ENCODE data around the gene LNX1. TPM values are rescaled to one million over a fixed set of nuclear protein-coding genes. Genes with fewer than 3 reads are reported as not detected.

The LNX1 gene
- total RNA-seq, 4 donors from 2014 or later = 7.2 to 72.4 (median 19.0) TPM

DNA sequence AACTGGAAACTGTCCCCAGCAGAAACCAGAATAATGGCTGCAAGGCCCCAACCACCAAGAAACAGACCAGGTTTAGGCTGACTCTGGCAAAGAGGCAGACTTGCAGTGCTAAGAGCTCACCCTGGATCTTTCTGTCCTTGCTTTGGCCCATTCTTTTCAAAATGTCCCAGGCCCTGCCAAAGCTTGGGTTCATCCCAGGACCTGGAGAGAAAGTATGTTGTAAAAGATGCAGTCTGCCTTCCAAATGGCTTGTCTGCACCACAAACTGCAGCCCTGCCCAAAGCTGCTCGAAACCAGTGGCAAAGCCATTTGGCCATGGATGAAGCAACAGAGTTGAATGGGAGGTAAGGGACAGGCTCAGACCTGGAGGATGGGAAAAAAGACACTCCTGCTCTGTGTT is 38.0 kb upstream of the LNX1 start:
- TF ChIP-seq, protein P1, sequence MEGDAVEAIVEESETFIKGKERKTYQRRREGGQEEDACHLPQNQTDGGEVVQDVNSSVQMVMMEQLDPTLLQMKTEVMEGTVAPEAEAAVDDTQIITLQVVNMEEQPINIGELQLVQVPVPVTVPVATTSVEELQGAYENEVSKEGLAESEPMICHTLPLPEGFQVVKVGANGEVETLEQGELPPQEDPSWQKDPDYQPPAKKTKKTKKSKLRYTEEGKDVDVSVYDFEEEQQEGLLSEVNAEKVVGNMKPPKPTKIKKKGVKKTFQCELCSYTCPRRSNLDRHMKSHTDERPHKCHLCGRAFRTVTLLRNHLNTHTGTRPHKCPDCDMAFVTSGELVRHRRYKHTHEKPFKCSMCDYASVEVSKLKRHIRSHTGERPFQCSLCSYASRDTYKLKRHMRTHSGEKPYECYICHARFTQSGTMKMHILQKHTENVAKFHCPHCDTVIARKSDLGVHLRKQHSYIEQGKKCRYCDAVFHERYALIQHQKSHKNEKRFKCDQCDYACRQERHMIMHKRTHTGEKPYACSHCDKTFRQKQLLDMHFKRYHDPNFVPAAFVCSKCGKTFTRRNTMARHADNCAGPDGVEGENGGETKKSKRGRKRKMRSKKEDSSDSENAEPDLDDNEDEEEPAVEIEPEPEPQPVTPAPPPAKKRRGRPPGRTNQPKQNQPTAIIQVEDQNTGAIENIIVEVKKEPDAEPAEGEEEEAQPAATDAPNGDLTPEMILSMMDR (IDR thresholded peaks at IDR 0.05) = no peak
- ATAC-seq (ENCODE audit: low FRiP score) = no peak
- no peak for DNase-seq (ENCODE audit: low spot score)

DNA sequence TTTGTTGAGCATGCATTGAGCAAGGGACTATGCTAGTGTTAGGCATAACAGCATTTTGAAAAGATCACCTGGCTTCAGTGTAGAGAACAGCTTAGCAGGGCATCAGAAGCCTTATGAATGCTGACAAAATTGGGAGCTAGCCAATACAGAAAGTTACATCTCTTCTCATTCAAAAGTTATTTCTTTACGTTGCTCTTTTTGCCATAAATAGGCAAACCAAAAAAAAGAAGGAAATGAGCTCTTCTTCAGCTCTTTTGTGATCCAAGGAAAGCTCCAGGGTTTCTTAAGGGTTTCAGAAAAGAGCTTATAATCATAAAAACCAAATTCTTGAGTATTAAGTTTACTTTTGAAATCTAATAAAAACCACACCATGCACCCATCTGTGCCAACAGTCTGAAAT is 35.2 kb upstream of the LNX1 start:
- ATAC-seq (ENCODE audit: low FRiP score) (no peak), DNase-seq (ENCODE audit: low spot score) (no peak)
- TF ChIP-seq, protein P1 (IDR thresholded peaks at IDR 0.05) = no peak

DNA sequence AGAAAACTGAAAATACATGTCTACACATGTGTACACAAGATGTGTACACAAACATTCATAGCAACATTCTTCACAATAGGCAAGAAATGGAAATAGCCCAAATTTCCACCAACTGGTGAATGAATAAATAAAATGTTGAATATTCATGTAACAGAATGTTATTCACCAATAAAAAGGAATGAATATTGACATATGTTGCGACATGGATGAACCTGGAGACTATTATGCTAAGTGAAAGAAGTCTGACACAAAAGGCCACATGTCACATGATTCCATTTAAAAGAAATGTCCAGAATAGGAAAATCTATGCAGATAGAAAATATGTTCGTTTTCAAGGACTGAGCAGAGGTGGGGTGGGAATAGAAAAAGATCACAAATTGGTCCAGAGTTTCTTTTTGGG is 34.6 kb upstream of the LNX1 start:
- TF ChIP-seq, protein P1 (IDR thresholded peaks at IDR 0.05) = no peak
- no peak for ATAC-seq (ENCODE audit: low FRiP score)
- no peak for DNase-seq (ENCODE audit: low spot score)

DNA sequence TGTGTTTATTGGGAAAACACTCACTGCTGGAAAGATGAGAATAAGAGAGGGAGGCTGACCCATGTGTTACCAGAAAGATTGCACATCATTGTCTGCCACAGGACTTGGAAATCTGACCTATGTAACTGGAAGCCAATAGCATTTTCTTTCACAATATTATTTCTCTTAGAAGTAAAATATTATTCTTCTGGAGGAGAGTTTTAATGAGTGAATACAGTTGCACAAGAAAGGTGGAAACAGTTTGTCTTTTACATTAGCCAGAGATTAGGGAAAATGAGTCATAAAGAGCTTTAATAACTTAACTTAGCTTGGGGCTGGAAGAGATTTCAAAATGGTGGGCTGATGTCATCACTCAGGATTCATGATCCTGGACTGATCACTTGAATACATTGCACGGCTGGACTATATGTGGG is 31.5 kb upstream of the LNX1 start:
- ATAC-seq (ENCODE audit: low FRiP score) (peak; percentile 75), DNase-seq (ENCODE audit: low spot score) (no peak)
- TF ChIP-seq, protein P1 (IDR thresholded peaks at IDR 0.05) = no peak

DNA sequence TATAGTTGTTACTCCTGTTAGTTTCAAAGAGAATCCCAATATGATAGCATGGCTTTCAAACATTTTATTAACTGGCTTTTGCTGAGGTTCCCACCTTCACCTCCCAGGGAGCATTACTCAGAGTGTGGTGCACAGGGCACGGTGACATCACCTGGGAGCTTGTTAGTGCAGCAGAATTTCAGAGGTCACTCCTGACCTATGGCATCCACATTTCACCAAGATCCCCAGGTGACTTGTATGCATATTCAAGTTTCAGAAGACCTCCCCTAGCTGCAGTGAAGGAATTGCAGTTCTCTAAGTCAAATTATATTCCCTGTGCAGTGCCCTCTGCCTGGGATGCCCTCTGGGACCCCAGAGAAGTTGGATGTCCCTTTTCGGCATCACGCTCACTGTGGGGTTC is 29.7 kb upstream of the LNX1 start:
- DNase-seq (ENCODE audit: low spot score) (no peak), ATAC-seq (ENCODE audit: low FRiP score) (no peak)
- TF ChIP-seq, protein P1 (IDR thresholded peaks at IDR 0.05) = no peak

DNA sequence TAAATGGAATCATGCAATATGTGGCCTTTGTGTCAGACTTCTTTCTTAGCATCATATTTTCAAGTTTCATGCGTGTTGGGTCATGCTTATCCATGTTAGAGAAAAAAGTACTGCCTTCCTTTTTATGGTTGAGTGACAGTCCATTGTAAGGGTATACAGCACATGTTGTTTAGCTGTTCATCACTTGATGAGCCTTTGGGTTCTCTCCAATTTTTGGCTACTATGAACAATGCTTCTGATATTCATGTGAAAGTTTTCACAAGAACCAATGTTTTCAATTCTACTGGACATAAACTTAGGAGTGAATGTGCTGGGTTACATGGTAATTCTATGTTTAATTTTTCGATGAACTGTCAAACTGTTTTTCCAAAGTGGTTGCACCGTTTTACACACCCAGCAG is 28.1 kb upstream of the LNX1 start:
- no peak for ATAC-seq (ENCODE audit: low FRiP score)
- no peak for DNase-seq (ENCODE audit: low spot score)
- TF ChIP-seq, protein P1 (IDR thresholded peaks at IDR 0.05) = no peak

DNA sequence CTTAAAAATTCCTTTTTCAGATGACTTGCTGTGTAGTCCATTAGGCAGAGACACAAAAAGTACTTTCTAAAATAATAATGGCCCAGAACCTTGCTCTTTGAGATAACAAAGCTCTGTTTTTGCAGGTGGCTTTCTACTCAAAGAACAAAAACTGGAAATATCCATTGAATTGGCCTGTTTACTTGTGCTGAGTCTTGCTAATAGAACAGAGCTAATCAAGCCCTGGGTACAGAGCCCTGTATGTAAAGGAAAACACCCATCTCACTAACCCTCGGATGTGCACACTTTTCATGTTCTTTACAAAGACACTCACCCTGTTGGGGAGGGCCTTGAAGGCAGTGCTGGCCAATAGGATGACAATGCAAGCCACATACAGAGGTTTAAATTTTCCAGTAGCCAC is 27.0 kb upstream of the LNX1 start:
- TF ChIP-seq, protein P1 (IDR thresholded peaks at IDR 0.05) = no peak
- DNase-seq (ENCODE audit: low spot score) = no peak
- no peak for ATAC-seq (ENCODE audit: low FRiP score)
